Measurements from ENCODE around the gene PITPNM3.

PITPNM3 gene

DNA sequence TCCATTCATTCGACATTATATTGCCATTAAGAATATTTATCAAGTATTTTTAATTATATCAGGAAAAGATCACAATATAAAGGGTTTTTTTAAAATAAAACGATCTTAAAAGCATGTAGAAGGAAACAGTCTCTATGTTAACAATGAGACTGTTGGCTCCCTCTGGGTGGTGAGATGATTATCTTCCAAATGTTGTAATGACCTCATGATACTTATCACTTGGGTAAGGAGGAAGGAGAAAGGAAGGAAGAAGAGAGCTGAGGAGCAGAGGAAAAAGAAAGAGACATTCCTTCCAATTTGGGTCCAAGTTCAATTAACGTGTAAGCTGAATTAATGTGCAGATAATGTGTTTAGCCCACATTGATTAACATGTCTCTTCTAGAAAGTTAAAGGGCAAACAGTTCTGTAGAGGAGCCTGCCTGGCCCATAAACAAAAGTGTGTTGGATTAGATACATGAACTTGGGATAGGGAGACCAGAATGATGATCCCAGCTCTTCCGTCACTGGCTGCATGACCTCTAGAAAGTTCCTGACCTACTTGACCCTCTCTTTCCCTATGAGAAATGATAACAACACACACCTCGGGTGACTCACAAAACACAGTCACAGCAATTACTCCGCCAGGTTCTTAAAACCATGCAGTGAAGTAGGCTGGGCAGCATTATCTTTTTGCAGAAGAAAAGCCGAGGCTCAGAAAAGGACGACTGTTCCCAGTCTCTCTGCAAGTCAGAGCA lies 80.1 kb downstream of the PITPNM3 start:
- no peak for DNase-seq

DNA sequence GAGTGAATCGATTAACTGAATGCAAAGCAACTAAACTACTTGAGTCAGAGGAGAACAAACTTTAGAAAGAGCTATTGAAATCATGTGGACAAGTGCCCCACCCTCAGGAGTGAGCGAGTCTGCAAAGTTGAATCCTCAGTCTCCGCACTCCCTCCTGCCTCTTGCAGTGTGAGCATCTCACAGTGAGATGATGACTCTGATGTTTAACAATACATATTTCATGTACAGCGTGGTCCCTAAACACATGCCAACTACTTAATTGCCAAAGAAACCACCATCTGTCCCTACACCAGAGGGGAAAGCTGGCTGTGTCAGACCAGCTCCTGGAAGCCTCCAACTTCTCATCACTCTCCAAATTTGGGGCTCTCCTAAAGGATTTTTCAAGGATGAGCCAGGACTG lies 80.9 kb downstream of the PITPNM3 start:
- no peak for DNase-seq

DNA sequence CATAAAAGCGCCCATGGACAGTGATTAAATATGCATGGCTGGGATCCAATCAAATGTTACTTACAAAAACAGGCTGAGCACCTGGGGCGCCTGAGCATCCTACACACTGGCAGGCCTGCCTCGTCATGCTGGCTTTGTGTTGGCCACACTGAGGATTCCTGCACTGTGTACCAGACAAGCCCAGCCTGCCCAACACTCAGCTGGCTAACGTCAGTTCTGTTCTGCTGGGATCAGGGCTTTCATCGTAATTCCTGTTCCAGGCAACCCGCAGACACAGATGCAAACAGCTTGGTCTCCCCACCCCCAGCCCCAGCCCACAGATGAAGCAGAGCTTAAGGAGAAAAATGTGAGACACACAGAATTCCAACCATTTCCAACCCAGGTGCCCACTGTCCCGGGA lies 81.4 kb downstream of the PITPNM3 start:
- no peak for DNase-seq

DNA sequence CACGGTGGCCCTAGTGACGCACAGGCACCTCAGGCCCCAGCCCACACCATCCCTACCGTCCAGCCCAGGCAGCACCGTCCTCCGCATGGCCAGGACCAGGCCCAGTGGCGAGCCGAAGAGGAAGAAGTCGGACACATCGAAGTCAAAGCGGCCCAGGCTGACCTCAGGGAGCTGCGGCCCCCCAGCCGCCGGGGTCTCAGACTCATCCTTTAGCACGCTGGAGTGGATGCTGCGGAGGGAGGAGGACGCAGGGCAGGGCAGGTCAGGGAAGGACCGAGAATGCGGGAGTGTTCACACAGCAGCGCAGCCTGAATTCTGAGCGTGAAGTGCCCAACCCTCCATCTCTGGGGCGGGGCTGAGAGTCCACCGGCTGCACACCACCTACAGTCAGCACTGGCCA lies 82.0 kb downstream of the PITPNM3 start:
- DNase-seq: no peak

DNA sequence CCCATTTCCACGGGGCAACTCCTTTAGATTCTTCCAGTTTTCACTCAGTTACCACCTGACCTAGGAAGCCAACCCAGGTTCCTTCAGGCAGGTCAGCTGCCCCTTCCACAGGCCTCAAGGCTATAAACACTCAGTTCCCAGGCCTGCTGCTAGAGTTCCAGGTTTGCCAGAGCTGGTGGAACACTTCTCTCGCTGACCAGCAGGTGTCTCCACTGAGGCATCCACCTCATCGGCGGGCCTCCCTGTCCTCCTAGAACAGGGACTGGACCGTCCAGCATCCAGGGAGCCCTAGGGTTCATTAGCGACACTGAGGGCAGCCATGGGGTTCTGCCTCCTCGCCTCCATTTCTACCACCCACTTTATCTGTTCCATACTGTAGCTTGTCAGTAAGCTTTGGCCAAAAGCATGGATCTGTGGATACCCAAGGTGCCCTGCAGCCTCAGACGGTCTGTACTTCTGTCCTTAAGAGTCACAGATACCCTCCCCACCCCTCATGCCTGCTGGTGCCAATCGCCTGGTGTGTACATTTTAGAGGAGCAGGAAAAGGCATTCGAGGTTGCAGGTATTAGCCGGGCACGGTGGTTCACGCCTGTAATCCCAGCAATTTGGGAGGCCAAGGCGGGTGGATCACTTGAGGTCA lies 83.1 kb downstream of the PITPNM3 start:
- peak; percentile 43 for DNase-seq

DNA sequence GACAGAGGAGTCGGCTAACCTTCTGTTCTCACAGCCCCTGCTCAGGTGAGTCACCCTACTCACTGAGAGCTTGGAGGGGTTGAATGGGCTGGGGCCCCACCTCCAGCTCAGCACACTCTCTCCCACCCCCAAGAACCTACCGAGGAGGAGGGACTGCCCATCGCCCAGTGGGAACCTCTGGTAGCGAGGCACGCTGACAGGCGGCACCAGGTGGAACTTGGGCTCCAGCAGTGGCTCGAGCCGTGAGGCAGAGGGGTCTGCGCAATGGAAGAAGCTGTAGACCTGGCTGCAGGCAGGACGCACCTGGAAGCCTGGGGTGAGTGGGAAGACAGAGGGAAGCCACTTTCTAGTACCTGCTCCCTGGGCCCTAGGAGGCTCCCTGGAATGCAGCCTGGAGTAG lies 83.8 kb downstream of the PITPNM3 start:
- no peak for DNase-seq

DNA sequence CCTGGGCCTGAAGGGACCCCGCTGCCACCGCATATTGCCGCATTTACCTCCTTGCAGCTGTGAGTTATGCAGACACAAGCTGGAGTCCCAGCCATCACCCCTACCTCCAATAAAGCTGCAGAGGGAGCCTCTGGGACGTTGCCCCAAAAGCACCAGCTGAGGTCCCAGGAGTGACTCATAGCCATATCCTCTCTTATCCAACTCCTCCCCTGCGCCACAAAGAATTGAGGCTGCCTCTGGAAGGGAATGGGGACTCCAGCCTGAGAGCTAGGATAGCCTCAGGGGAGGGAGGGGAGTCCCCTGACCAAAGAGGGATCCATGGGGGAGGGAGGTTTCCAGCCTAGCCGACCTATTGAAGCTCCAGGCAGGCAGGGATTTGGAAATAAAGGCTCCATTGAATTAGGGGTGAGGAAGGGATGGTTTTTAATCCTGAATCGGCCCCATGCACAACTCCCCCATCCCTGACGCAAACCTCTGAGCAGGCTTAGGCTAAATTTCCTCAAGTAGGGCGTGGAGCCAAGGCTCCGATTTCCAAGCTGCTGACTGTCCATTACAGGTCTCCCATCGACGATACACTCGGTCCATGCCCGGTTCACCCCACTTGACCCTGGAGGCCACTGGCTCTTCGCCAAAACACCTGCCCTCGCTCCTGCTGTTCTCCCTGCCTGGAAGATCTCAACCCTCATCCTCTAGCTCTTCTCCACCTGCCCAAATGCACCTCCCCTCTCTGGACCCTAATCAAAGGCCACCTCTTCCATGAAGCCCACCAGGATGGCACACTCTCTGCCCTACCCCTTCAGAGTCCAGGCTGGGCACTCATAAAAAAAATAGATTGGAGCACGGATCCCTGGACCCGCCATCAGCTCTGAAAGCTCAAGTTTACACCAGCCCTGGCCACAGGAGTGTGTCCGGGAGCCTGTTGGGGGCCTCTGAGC lies 84.6 kb downstream of the PITPNM3 start:
- DNase-seq: no peak

DNA sequence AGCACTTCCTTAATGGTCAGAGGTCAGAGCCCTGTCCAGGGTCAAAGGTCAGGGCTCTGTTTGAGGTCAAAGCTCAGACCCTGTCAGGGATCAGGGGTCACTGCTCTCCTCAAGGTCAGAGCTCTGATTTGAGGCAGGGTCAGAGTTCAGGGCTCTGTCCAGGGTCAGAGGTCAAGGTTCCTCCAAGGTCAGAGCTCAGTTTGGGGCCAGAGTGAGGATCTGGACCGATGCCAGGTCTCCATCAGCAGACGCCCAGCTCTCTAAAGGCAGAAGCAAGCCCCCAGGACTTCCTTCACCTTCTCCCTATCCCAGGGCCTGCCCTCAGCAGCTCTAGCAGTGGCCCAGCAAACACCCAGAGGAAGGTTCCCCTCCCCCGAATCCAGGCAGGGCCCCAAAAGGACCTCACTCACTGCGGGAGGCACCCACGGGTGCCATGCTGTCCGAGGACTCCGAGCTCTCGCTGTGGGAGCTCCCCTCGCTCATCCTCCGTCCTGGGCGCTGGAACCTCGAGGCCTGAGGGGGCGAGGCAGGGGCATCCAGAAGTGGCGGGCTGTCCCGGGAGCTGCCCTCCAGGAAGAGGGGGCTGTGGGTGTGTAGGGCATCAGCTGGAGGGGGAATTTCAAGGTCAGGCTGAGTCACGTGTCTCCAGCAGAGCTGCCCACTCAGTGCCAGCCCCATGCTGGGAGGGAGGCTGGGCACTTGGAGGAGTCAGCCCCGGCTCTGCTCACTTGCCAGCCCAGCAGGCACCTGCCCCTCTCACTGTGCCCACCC lies 85.4 kb downstream of the PITPNM3 start:
- DNase-seq: no peak

DNA sequence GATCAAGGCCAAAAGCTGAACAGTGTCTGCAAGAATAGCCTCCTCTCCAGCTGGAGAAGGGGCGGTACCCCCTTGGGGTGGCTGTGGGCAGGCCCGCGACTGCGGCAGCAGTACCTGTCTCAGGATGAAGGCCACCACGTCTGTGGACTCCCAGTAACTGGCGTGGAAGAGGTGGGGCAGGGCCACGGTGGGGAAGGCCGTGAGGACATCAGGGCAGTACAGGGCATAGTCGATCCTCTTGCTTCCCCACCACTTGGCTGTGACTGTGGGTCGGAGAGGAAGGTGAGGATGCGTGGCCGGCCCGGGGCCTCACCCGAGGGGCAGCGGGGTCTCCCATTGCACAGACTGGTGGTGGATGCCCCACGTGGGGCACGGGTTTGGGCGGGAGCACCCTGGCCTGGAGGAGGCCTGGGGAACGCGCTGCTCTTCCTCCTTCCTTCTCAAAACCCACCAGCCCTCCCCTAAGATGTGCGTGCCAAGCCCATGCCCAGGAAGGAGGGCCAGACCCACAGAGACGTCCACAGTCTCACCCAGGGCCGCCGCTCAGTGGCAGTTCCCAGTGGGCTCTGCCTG lies 86.1 kb downstream of the PITPNM3 start:
- no peak for DNase-seq

DNA sequence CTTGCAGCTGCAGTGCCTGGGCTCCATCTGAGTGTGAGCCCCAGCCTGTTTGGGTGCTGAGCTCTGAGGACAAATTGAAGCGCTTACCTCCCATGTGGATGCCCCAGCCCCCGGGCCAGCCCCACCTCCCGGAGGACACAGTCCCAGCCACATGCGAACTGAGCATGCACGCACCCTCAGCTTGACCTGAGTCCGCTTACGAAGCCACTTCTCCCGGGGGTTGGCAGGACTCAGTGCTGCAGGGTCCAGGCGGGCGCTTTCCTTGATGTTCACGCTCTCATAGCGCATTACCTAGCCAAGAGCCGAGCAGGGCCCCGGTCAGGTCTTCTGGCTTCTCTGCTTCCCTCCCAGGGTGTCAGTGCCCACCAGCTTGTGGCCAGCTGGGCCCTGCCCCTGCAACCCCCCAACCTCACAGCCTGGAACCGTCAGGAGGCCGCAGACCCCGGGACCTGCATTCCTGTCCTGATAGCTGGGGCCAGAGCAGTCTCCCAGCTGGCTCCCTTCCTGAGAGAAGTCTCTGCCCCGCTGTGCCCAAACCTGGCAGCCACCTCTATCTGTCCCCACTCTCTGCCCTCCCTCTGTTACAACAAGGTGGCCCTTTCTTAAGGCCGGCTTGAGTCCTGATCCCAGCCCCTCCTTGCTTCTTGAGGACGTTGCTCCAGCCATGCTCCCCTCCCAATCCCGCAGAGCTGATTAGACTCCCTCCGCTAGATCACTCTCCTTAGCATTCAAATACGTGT lies 88.1 kb downstream of the PITPNM3 start:
- DNase-seq: no peak

DNA sequence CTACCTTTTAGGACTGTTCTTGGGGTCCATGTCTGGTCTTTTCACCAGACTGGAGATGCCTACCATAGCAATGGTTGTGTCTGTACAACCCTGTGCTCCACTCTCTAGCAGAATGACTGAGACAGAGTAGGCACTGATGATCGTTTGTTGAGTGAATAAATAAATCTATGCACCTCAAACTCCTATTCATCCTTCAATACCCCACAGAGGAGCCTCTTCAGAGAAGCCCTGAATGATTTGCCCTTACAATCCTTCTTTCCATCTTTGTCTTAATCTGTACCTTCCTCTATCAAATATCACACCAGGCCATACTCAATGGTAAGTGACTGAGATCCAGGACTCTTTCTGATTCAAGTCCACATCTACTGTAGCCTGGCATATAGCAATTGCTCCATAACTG lies 88.8 kb downstream of the PITPNM3 start:
- DNase-seq: no peak

DNA sequence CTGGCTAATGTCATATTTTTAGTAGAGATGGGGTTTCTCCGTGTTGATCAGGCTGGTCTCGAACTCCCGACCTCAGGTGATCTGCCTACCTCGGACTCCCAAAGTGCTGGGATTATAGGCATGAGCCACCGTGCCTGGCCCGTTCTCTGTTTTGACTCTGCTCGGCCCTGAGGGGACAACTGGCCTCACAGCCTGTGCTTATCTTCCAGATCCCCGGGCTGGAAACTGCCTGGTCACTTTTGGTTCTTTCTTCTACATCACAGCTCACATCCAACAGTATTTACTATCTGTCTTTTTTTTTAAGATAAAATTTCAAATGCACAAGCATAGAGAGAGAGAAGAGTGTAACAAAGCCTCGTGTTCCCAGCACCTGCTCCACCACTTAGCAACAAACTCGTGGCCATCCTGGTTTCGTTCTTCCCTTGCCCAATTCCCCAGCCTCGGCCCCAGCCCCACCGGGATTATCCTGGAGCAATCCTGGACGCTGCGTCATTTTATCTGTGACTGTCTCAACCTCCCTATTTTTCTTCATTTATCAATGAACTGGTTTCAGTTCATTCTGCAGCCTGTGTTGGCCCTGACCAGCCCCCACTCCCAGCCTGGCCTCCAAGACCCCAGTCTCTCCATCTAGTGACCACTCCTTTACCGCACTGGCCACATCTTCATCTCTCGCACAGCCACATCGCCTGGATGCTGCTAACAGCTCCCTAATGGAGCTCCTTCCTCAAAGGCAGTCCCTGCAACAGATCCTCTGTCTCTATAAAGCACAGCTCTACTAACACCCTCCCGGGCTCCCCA lies 91.0 kb downstream of the PITPNM3 start:
- DNase-seq: no peak

DNA sequence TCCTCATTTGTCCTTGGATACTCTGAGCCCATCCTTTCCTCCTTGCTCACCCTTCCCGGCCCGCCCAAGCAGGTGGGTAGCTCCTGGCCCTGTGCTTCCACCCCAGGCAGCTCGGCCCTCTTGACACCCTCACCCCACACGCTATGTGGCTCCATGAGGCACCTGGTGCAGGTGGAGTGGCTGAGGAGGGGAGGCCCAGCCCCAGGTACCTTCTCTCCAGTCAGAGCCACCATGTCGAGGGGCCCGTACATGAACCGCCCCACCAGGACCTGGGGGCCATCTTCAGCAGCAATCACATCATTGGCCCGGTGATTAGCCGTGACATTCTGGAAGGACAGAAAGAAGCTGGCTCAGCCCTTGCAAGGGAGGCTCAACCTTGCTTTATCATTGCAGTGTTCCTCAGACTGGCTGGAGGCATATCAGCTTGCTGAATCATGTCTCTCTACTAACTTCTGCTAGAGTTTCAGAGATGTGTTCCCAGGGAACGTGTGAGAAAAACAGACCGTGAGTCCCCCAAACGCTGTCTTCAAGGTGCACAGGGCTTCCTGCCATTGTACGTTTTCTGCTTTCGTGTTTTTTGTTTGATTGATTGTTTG lies 91.8 kb downstream of the PITPNM3 start:
- DNase-seq: no peak

DNA sequence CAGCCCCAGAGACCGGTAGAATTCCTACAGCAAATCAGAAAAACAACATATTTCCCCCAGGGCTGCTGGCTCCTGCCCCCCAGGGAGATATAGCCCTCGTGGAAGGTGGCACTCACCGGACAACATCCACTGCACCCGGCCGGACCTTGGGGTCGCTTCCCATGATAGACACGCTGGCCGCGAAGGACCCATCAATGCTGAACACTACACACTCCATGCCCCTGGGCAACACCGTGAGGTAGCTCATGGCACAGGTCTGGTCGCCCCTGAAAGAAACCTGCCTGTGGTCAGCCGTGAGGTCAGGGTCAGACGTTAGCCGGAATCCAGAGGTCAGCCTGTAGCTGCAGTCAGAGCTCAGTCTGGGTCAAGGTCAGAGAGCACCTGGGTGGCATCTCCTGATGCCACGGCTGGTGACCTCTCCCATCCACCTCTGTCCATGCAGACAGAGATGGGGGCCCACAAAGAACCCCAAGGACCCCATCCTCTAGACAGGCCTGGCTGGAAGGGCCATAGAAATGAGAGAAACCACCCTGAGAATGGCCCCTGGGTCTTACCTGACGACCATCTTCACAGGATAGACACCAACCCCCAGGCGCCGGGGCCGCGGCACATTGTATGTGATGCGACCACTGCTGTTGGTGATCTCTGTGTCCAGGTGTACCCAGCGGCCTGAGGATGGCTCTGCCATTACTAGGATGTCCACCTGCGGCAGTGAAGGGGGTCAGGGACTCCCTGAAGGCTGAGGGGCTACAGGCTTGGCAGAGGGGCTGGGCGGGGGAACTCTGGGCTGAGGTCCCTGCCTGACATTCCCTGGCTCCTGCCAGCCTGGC lies 92.5 kb downstream of the PITPNM3 start:
- DNase-seq: no peak

DNA sequence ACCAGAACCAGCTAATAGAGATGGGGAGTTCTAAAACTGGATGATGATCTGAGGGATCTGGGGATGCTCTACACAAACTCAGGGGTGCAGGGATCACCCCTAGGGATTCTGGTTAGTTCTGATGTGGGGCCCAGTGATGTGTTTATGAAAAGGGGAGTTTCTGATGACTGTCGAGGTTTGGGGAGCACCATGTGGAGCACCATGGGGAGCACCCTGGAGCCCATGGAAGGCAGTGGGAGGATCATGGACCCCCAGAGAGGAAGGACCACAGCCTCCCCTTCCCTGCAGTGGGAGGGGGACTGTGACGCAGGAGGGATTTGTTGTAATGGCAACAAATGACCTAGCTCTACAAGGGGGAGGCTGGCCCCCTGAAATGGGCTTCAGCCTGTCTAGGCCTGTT lies 93.7 kb downstream of the PITPNM3 start:
- DNase-seq: no peak

DNA sequence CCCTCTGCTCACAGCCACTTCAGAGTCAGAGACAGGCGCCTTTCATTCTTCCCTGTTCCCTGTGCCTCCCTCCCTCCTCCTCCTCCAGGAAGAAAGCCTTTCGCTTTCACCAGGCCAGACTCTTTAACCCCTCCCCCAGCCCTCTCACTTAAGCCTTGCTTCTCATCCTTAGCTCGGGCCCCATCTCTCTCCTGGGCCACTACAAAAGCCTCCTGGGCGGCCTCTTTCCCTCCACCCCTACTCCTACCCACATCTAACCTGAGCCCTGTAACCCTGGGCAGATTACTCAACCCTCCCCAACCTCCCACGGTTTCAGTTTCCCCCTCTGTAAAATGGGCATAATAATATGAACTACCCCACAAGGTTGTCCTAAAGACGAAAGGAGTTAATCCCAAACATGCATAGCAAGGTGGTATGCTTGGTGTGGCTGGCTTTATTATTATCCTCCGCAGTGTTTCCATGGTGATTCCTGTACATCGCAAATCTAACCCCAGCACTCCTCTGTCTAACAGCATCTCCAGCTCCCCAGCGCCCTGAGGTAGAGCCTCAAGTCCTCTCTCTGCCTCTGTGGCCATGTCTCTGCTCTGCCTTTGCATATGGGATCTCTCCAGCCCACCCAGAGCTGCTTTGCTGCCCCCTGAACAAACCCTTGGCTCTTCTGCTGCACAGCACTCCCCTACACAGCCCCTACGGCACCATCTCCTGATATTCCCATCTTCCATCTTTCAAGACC lies 94.4 kb downstream of the PITPNM3 start:
- DNase-seq: no peak

DNA sequence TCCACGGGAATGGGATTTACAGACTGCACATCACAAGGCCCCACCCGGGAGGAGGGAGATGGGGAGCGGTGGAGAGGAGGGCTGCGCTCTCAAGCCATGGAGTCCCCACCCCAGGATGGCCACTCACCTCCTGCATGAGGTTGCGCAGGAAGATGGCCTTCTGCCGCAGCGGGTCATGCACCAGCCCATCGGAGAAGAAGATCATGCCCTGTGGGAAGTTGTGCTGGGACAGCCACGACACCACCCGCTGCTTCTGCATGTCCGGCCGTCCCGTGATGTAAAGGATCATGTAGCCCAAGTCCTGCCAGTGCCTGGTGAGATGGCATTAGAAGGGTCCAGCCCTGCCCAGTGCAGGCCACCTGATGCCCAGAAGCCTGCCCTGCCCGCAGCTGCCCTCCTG lies 95.1 kb downstream of the PITPNM3 start:
- no peak for DNase-seq

DNA sequence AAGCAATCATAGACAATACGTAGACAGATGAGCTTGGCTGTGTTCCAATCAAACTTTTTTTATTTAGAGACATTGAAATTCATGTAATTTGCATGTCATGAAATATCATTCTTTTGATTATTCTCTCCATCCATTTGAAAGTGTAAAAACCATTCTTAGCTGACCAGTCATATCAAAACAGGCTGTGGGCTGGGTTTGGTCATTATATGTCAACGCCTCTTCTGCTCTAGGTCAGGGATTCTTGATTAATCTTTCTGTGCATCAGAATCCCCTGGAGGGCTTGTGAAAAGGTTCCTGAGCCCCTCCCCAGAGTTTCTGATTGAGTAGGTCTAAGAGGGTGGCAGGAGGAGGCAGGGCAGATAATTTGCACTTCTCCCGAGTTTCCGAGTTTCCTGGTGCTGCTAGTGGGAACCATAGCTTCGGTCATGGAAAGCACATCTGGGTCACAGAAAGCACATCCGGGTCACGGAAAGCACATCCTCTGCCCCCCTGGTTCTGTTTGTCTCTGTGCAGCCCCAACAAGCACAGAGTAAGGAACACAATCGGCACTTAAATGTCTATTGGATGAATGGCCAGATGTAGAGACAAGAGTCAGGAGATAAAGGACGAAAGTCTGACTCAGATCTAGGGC lies 95.7 kb downstream of the PITPNM3 start:
- DNase-seq: no peak
